ENCODE measurements around the gene PNPLA3.

Gene PNPLA3

DNA sequence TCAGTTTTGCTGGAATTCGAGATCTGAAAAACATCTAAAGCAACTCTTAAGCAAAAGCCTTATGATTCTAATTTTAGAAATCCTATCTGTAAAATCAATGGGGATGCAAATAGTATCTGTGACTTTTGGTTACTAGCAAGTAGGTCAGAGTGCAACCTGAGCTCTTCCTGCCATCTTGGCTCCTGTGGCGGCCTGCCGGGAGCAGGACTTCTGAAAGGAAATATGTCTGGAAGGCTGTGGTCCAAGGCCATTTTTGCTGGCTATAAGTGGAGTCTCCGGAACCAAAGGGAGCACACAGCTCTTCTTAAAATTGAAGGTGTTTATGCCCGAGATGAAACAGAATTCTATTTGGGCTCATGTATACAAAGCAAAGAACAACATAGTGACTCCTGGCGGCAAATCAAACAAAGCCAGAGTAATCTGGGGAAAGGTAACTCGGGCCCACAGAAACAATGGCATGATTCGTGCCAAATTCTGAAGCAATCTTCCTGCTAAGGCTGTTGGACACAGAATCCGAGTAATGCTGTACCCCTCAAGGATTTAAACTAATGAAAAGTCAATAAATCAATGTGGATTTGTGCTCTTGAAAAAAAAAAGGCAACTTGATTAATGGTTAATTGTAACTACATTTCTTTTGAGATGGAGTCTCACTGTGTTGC lies 33.3 kb downstream of the PNPLA3 start:
- DNase-seq, result no peak

DNA sequence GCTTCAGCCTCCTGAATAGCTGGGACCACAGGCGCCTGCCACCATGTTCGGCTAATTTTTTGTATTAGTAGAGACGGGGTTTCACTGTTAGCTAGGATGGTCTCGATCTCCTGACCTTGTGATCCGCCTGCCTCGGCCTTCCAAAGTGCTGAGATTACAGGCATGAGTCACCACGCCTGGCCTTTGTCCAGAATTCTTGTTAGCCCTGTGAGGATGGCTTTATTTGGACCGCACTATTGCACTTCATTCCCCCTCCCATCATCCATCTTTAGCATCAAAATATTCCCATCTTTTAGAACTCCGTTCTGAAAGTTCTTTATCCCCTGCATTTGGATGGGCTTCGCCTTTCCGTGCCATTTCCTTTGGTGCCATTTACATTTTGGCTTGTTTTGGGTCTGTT lies 34.3 kb downstream of the PNPLA3 start:
- DNase-seq, result no peak

DNA sequence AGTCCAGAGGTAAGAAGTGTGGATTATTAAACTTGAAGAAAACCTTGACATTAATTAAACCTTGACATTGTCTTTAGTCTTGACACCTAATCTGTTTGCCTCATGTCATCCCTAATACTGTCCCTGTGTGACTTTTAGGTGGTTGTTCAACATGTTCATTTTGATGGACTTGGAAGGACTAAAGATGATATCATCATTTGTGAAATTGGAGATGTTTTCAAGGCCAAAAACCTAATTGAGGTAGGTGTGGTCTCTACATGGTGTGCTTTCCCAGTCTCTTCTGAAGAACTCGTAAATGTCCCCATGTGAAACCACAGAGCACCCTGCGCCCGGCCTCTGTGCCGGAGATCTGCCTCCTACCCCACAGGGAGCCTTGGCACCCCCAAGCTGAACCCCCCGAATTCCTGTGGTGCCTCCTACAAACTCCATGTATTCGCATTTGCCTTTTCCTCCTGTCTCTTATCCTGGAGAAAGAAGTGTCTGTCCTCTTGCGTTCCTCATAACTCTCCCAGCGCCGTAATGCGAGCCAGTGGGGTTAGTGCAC lies 40.8 kb downstream of the PNPLA3 start:
- DNase-seq, result no peak

DNA sequence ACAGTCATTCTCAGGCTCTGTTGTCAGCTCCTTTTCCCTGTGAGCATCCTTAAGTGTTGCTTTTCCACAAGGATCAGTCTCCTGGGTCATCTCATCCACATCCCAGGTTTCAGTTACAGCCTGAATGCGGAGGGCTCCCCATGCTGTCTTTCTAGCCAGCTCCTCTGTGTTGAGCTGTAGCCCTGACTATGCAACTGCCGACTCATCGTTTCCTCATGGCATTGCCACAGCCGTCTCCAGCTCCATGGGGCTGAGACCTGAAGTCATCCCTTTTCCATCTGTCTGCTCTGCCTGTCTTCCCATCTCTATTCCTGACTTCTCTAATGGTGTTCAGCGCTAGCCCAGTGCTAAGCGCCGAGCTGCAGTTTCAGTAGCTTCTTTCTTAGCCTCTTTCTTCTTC lies 43.5 kb downstream of the PNPLA3 start:
- DNase-seq, result no peak

DNA sequence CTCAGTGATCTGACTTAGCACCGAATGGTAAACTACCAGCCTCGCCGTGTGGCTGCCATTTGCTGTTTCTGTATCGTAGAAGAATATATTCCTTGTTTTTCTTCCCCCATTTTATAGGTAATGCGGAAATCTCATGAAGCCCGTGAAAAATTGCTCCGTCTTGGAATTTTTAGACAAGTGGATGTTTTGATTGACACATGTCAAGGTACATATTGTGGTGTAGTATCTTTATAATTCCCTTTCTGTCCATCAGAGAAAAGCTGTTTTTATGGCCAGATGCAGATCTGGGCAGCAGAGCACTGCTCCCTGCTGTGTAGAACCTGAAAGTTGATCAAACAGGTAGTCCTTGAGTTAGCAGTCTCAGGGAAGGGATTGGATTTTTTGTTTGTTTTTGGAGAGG lies 45.0 kb downstream of the PNPLA3 start:
- no peak for DNase-seq

DNA sequence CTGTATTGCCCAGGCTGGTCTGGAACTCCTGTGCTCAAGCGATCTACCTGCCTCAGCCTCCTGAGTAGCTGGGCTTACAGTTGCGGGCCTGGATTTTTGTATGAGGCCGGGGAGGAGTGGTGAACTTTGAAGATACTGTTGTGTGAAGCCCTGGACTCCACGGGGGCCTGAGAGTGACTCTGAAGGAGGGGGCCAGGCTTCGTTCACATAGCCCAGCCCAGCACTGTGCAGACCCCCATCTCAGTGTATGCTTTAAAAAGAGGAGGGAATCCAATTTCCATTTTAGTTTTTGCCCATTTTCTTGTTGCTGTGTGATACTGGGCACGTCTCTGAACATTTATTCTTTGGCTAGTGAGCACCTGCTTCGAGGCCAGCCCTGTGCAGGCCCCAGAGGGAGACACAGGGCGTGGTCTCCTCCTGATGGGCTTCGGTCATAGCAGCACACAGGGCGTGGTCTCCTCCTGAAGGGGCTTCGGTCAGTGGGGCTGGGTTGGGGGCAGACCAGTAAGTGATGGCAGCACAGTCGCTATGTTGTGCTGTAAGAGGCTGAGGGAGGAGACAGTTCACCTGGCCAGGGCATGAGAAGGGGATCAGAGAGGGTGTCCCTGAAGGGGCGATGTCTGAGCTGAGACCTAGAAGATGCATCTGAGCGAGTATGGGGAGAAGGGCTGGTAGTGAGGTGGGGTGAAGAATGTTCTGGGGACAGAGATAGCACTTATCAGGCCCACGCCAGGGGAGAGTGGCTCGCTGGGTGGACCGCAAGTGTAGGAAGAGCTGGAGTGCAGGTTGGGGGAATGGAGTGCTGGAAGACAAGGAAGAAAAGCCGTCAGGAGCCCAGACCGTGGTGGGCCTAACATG lies 45.6 kb downstream of the PNPLA3 start:
- DNase-seq, result no peak

DNA sequence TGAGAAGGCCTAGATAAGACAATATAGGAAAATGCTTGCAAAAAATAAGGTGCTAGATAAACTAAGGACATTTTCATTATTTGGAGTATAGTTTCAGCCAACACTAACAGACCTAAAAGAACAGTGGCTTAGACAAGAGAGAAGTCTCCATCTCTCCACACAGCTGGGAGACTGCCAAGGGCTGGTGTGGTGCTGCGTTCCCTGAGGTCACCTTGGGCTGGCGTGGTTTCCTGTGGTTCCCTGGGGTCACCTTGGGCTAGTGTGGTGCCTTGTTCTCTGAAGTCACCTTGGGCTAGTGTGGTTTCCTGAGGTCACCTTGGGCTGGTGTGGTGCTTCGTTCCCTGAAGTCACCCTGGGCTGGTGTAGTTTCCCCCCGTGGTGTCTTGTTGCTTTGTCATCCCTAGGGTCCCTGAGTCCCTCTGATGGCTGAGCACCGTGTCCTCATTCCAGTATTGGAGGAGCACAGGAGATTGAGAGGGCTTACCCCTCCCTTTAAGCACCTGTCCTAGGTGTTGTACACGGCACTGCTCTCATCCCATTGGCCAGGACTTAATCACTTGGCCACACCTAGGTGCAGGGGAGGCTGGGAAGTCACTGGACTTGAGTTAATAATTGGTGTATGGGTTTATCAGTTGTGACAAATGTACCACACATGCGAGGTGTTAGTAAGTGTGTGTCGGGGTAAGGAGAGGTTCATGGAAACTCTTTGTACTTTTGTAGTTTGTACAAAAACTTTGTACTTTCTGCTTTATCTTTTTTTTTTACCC lies 46.6 kb downstream of the PNPLA3 start:
- no peak for DNase-seq

DNA sequence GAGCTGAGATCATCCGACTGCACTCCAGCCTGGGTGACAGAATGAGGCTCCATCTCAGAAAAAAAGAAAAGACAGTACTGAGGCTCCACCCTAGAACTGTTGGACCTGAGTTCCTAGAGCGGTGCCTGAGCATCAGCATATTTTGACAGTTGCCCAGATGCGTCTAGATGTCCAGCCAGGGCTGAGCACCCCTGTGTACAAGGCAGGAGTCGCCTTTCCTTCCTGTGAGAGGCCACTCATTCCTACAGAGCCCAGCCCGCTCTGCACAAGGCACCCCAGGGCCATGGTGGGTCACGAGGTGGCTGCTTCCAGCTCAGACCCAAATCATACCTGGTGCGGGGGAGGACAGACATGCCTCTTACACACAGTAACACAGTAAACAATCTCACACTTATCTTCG lies 47.5 kb downstream of the PNPLA3 start:
- DNase-seq, result no peak

DNA sequence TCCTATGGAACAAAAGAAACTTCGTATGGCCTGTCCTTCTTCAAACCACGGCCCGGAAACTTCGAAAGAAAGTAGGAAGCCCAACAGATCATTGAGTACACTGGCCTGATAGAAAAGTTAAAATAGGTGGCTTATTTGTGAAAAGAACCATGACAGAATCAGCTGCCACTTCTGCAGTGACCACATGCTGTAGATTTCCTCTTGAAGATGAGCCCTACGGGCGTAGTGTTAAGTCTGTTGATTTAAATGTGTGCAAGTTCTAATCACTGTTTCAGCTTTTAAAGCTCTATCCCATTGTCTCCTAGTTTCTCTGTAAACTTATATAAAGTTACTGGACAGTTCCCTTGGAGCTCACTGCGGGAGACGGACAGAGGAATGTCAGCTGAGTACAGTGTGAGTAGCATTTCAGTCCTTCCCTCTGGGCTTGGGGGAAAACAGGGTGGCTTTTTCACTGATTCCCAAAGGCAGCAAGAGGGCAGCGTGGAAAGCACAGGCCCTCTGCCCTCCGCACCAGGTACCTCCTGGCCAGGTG lies 49.4 kb downstream of the PNPLA3 start:
- DNase-seq, result no peak

DNA sequence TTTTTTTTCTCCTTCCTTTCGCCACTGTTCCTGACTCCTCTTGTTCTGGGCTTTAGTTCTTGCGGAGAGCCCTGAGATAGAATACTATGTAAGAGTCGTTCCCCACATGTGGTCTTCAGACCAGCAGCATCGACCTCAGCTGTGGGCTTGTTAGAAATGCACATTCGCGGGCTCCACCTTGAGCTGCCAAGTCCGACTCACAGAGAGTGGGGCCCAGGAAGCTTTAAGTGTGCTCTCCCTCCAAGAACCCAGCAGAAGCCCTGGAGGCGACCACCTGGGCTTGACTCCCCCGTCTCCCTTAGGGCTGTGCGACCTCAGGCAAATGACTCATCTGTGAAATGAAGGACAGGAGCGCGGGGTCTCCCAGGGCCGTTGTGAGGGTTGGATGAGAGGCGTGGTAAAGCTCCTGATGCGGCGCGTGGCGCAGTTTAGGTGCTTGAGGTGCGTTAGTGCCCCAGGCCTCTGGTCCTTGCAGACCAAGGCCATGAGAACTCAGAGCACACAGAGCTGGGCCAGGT lies 50.5 kb downstream of the PNPLA3 start:
- no peak for DNase-seq

DNA sequence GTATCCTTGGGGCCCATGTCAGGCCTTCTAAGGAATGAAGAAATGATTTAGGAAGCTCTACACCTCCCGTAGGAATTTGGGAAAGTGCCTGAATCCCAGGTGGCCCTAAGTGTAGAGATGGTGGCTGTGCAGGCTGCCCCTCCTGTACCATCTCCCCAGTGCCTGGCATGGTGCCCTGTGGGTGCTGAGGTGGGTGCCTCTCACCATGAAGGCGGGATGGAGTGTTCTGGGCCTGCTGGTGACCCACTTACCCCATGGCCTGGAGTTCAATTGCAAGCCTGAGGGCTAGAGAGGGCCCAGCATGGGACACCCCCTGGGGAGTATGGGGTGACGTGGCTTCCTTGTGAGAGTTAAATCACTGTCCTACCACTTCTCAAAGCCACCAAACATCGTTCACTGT lies 51.4 kb downstream of the PNPLA3 start:
- no peak for DNase-seq

DNA sequence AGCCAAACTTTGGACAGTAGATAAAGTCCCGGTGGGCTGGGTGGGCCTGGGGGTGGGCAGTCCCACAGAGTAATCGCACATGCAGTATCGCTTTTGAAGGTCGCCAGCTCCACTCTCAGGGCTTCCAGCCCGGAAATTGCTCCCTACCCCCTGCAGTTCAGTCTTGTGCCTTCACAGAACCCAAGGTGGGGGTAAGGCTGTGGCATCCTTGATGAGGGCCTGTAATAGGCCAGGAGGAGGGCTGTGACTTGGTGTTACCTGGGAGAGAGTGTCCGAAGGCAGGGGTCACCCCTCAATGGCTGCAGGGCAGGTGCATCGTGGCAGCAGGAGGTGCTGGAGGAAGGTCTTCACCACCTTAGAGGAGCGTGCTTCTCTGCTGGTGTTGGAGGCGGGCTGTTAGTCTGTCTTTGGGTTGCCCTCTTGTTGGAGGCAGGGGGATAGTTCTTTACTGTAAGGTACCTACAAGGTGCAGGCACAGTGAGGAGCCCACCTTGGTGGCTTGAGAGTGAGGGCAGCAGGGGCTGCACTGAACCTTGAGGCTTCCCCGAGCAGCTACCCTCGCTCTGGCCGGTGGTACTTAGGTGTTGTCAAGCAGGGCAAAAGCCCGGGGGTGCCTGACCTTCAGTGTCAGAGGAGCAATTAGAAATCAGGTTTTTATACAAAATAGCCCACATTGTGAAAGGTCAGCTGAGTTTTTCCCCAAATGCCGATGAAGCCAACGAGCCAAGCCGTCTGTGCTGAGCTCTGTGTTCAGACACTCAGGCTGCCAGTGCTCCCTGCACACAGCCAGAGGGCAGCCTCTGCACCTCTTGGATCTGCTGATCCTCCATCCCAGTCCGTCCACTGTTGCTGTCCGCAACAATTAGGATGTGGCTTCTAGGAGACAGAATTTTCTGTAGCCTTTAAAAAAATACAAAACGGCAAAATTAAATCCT lies 53.5 kb downstream of the PNPLA3 start:
- DNase-seq, result no peak

DNA sequence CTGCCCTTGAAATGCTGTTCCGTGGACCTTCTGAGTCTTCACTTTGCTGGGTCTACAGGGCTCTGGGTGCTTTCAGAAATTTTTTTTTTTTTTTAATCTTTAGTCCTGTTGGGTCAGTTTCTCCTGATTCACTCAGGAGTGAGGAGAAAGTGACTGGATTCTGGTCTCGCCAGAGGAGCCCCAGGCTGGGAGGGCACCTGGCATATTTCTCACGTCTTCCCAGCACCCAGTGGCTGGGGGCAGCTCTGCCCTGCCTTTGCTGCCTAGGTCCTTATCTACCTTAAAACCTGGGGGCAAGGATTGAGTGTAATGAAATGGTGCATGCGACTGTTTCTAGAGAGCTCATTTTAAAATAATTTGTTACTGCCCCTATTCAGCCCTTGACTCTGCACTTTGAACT lies 55.0 kb downstream of the PNPLA3 start:
- no peak for DNase-seq

DNA sequence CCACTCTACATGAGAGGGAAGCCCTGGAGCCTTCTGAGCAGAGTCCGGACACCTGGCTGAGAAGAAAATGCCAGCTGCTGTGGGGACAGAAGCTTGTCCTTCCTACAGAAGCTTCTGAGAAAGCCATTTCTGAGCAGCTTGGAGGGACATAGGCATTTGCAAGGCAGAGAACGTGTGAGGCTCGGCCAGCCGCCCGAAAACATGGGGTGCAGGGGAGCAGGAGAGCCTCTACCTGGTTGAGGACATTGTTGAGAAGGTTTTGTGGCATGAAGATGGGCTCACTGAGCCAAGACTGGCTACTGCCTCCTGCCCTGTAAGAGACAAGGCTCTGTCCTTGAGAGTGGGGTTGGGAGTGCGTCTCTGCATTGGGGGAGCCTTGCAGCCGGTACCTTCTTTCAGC lies 57.0 kb downstream of the PNPLA3 start:
- no peak for DNase-seq

DNA sequence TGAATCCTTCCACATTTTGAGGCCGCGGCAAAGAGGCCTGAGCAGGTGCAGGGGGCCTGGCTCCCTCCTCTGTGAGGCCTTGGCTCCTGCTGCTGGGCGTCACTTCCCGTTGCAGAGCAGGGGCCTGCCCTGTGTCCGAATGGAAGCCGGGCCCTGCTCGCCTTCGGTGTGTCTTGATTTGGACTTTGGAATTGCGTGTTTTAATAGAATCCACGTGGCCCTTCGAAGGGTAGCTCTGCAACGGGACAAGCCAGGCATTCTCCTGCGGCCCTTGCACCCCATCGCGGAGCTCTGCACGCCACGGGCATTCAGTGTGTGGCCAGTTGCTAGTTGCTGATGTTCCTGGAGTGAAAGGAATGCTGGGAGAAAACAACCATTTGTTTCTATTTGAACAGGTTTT lies 57.4 kb downstream of the PNPLA3 start:
- no peak for DNase-seq

DNA sequence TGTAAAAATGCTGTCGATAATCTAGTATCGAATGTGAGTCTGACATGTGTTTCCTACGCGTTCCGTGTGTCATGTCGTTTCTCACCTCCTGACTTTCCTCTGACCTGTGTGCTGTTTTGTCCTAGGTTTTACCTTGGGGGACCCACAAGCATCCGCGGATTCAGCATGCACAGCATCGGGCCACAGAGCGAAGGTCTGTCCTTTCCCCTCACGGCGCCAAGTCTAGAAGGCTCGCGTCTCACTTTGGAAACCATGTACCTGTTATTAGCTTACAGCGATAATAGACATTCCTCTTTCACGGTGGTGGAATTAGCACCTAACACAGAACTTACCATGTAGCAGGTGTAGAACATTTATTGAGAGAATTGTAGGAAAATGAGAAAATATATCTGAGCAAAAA lies 60.2 kb downstream of the PNPLA3 start:
- DNase-seq, result no peak

DNA sequence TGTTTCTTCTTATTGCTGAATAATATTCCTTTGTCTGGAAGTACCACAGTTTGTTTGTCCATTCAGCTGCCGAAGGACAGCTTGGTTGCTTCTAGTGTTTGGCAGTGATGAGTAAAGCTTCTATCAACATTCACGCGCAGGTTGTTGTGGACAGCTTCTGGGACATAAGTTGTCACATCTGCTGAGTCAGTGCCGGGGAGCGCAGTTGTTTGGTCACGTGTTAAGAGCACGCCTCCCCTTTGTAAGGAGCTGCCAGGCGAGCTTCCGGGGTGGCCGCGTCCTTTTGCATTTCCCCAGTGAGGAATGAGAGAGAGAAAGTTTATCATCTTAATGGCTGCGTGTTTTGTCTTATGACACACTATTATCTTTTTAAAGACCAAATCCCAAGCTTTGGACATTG lies 61.9 kb downstream of the PNPLA3 start:
- DNase-seq, result peak in 17 of 56 donors; percentile 2 to 77 (median 16)

DNA sequence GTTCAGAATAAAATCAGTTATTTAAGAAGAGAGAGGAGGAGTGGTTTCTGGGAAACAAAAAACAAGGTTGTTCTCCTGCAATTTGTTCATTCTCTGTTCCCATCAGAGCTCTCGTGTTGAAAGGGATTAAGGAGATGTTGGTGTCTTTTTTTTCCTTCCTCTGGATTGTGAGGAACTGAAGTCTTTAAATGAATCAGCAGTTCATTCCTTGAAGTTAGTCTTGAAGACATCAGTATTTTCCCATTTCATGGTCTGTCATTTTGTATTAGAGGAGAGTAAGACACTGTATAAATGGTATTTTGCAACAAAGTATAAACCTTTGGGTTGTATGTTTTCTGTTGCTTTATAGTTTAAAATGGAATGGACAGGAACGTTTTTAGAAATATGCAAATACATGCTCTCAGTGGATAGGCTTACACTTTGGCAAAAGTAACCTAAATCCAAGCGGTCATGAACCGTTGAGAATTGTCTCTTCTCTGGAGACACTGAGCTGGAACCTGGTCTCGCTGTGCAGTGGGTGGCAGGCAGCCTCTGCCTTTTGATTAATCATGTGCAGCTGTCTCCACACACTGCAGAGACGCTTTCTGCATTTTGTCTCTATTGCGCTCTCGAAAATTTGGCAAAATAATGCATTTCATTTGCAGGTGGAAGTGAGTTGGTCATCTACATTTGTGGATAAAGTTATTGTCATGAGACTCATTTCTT lies 64.7 kb downstream of the PNPLA3 start:
- DNase-seq, result no peak

DNA sequence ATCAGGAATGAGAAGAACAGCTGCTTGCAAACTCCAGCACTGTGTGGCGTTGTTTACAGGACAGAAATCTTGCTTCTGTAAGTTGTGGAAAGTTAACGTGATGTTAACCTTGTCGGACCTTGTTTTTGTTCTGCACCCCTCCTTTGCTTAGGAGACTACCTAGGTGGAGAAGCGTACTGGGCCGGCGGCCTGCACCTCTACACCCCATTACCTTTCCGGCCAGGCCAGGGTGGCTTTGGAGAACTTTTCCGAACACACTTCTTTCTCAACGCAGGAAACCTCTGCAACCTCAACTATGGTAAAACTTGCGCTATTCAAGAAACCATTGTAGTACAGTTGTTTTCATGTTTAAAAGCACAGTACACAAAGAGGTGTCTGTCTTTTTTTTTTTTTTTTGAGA lies 65.4 kb downstream of the PNPLA3 start:
- DNase-seq, result no peak

DNA sequence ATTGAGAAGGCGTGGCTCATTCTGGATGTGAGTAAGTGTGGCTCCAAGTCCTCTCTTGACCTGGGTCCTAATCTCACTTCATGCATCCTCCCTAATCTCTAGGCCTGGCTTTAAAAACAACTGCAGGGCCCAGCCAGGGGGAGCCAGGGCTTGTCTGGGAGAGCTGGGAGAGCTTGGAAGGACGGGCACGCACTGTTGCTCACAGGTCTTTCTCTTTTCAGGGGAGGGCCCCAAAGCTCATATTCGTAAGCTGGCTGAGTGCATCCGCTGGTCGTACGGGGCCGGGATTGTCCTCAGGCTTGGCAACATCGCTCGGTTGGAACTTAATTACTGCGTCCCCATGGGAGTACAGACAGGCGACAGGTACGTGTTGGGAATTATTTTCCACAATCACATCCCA lies 66.4 kb downstream of the PNPLA3 start:
- DNase-seq, result no peak

Measured in nucleus accumbens (tissue), 56 donors.